Tibial artery (tissue), 4 donors: Measurements from ENCODE around the gene MTX3.

ENCODE experiments used
- DNase-seq, 2 donors: peaks; one replicate each; pipeline ENCODE4 v3.0.0-alpha.2; 2019
- H3K27ac ChIP-seq, 2 donors: fragments of 200-600 bp; sonication (generic) in 1 of 2; 1 replicate in 1 of 2; 2 replicates in 1 of 2; pipeline ENCODE4 v1.5.1; 2018 to 2019; ENCODE audit warnings: mild to moderate bottlenecking in 1 of 2
- H3K27me3 ChIP-seq, 2 donors: fragments of 200-600 bp; sonication (generic) in 1 of 2; one replicate each; pipeline versions ENCODE4 v1.5.1 to v1.6.0; 2016 to 2019
- H3K36me3 ChIP-seq, 3 donors: fragments of 200-600 bp; sonication (generic) in 2 of 3; one replicate each; pipeline ENCODE4 v1.5.1; 2016 to 2019; ENCODE audit warnings: mild to moderate bottlenecking in 2 of 3
- H3K4me1 ChIP-seq, 4 donors: fragments of 200-600 bp; sonication (generic) in 2 of 4; 1 replicate in 3 of 4; 2 replicates in 1 of 4; pipeline ENCODE4 v1.5.1; 2016 to 2019
- H3K4me3 ChIP-seq, 2 donors: fragments of 200-600 bp; sonication (generic) in 1 of 2; 1 replicate in 1 of 2; 2 replicates in 1 of 2; pipeline ENCODE4 v1.5.1; 2018 to 2019; ENCODE audit warnings: mild to moderate bottlenecking in 2 of 2
- H3K9me3 ChIP-seq, 3 donors: fragments of 200-600 bp; sonication (generic) in 1 of 3; one replicate each; pipeline ENCODE4 v1.5.1; 2016 to 2019
- CTCF ChIP-seq, 2 experiments: fragments of 200-600 bp in 1 of 2; fragments of 450-650 bp in 1 of 2; IDR thresholded peaks; one replicate each; pipeline ENCODE4 v1.5.1; 2017 to 2019; ENCODE audit warnings: antibody characterized with exemption in 2 of 2, mild to moderate bottlenecking in 1 of 2, moderate library complexity in 1 of 2
- intact Hi-C: fragments of 100-400 bp; cut with DNase I; formaldehyde crosslinking; loops from one replicate; pipeline ENCODE4 v1.15.0; 2023; ENCODE audit warnings: low total_unique reads

MTX3 gene

GRCh38 chr5:79929095-79929494 is 62.0 kb downstream of the MTX3 start:
- Histone ChIP-seq H3K9me3 (no peaks in the 10 kb centered on the region), H3K27ac (no peak overlapping the region), H3K36me3 (no peaks in the 10 kb centered on the region), H3K4me3 (no peak overlapping the region), H3K27me3 (no peaks in the 10 kb centered on the region), H3K4me1 (no peaks in the 10 kb centered on the region)
- no peak for TF ChIP-seq CTCF (IDR thresholded peaks at IDR 0.05)
- intact Hi-C loops = no loop called here
- DNase-seq = no peak
